Measurements from ENCODE around the gene HLA-DRA.

The HLA-DRA gene

GRCh38 chr6:32488083-32488482 is 48.4 kb downstream of the HLA-DRA start:
- no peak overlapping the region for H3K4me3 ChIP-seq (ENCODE audit: low read length)
- no peaks in the 10 kb centered on the region for H3K9me3 ChIP-seq (ENCODE audit: control insufficient read depth, low read length)
- no peaks in the 10 kb centered on the region for H3K36me3 ChIP-seq (ENCODE audit: control insufficient read depth, insufficient read depth, low read length, severe bottlenecking)
- H3K4me1 ChIP-seq (ENCODE audit: control insufficient read depth, insufficient read depth, low read length): no peaks in the 10 kb centered on the region
- H3K27me3 ChIP-seq (replicated peaks; ENCODE audit: control insufficient read depth, insufficient read depth, low read length): no peaks in the 10 kb centered on the region
- no peak for DNase-seq (ENCODE audit: low read depth)
- H3K9ac ChIP-seq (ENCODE audit: low read length): no peak overlapping the region

GRCh38 chr6:32491700-32492099 is 52.0 kb downstream of the HLA-DRA start:
- Histone ChIP-seq H3K36me3 (ENCODE audit: control insufficient read depth, insufficient read depth, low read length, severe bottlenecking) (no peaks in the 10 kb centered on the region), H3K27me3 (replicated peaks; ENCODE audit: control insufficient read depth, insufficient read depth, low read length) (no peaks in the 10 kb centered on the region), H3K4me1 (ENCODE audit: control insufficient read depth, insufficient read depth, low read length) (no peaks in the 10 kb centered on the region), H3K9ac (ENCODE audit: low read length) (no peak overlapping the region), H3K9me3 (ENCODE audit: control insufficient read depth, low read length) (no peaks in the 10 kb centered on the region), H3K4me3 (ENCODE audit: low read length) (no peak overlapping the region)
- no peak for DNase-seq (ENCODE audit: low read depth)

GRCh38 chr6:32492351-32492750 is 52.7 kb downstream of the HLA-DRA start:
- no peaks in the 10 kb centered on the region for H3K36me3 ChIP-seq (ENCODE audit: control insufficient read depth, insufficient read depth, low read length, severe bottlenecking)
- no peaks in the 10 kb centered on the region for H3K4me1 ChIP-seq (ENCODE audit: control insufficient read depth, insufficient read depth, low read length)
- H3K4me3 ChIP-seq (ENCODE audit: low read length): no peak overlapping the region
- no peaks in the 10 kb centered on the region for H3K27me3 ChIP-seq (replicated peaks; ENCODE audit: control insufficient read depth, insufficient read depth, low read length)
- H3K9ac ChIP-seq (ENCODE audit: low read length): no peak overlapping the region
- no peak for DNase-seq (ENCODE audit: low read depth)
- no peaks in the 10 kb centered on the region for H3K9me3 ChIP-seq (ENCODE audit: control insufficient read depth, low read length)
